Spinal cord (tissue), 10 donors: ENCODE measurements around the gene VOPP1. TPM values are rescaled to one million over a fixed set of nuclear protein-coding genes. Genes with fewer than 3 reads are reported as not detected.
"Not testable (repeated sequence)": the region's sequence is repeated elsewhere in the genome, so short reads cannot be mapped to it uniquely, and the experiment has no call there.

Experiments
- DNase-seq, 6 donors: peaks; one replicate each; pipeline versions ENCODE4 v3.0.0 to v3.0.0-alpha.2; 2013 to 2015; ENCODE audit warnings: low spot score in 6 of 6, low read depth in 4 of 6
- H3K27ac ChIP-seq: one replicate; pipeline ENCODE4 v1.5.1; 2013; ENCODE audit warnings: low read depth, low read length, control low read depth
- H3K27me3 ChIP-seq: one replicate; pipeline ENCODE4 v1.6.1; 2013; ENCODE audit warnings: low read length; ENCODE audit not compliant: control insufficient read depth, insufficient read depth
- H3K36me3 ChIP-seq: one replicate; pipeline ENCODE4 v1.6.1; 2013; ENCODE audit warnings: low read length; ENCODE audit not compliant: control insufficient read depth, insufficient read depth
- H3K4me1 ChIP-seq: one replicate; pipeline ENCODE4 v1.6.1; 2013; ENCODE audit warnings: low read length; ENCODE audit not compliant: control insufficient read depth, insufficient read depth
- H3K4me3 ChIP-seq: one replicate; pipeline ENCODE4 v1.5.1; 2013; ENCODE audit warnings: low read depth, low read length, control low read depth
- H3K9me3 ChIP-seq: one replicate; pipeline ENCODE4 v1.6.1; 2013; ENCODE audit warnings: low read length; ENCODE audit not compliant: control insufficient read depth, insufficient read depth
- WGBS: methylation state at CpG from one replicate; pipeline ENCODE4 v1.1.5; 2013; ENCODE audit warnings: missing lambda C conversion rate; ENCODE audit not compliant: insufficient coverage; 5-methylcytosine and 5-hydroxymethylcytosine counted together
- polyA plus RNA-seq, 2 donors: library from polyadenylated mRNA; unstranded; fragments of 120-200 nt; gene quantifications; one replicate each; pipeline ENCODE4 v1.2.1, GENCODE V29; 2013; ENCODE audit not compliant: insufficient read length in 2 of 2
- total RNA-seq, 2 donors: library from RNA; depleted of rRNA in 1 of 2; stranded (reverse); fragments of 120-200 nt in 1 of 2; fragments of >200 nt in 1 of 2; gene quantifications; one replicate each; pipeline versions ENCODE4 v1.2.3 to v1.2.4, GENCODE V29; 2013 to 2014
- donor health status: healthy.

Gene VOPP1
- total and polyA plus RNA-seq, 4 donors, result 59.1 to 121 (median 86.5) TPM

- Histone ChIP-seq H3K9me3 (no peaks in the 10 kb centered on the region), H3K4me3 (no peak overlapping the region), H3K4me1 (no peaks in the 10 kb centered on the region), H3K27me3 (no peaks in the 10 kb centered on the region), H3K27ac (no peak overlapping the region), H3K36me3 (no peaks in the 10 kb centered on the region)
- WGBS, result 80% methylated on average over 7 of the region's 8 CpGs
- DNase-seq, result no peak
Observed at GRCh38 chr7:55587687-55588378, 15.5 kb upstream of the VOPP1 start.

DNA sequence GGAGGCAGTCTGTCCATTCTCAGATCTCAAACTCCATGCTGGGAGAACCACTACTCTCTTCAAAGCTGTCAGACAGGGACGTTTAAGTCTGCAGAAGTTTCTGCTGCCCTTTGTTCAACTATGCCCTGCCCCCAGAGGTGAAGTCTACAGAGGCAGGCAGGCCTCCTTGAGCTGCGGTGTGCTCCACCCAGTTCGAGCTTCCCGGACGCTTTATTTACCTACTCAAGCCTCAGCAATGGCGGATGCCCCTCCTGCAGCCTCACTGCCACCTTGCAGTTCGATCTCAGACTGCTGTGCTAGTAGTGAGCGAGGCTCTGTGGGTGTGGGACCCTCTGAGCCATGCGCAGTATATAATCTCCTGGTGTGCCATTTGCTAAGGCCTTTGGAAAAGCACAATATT, 10.4 kb upstream of the VOPP1 start:
- DNase-seq, H3K9me3 ChIP-seq, H3K27ac ChIP-seq, H3K4me1 ChIP-seq, H3K27me3 ChIP-seq, H3K4me3 ChIP-seq, H3K36me3 ChIP-seq: not testable (repeated sequence)
- 94% methylated on average over 8 of the region's 9 CpGs for WGBS

DNA sequence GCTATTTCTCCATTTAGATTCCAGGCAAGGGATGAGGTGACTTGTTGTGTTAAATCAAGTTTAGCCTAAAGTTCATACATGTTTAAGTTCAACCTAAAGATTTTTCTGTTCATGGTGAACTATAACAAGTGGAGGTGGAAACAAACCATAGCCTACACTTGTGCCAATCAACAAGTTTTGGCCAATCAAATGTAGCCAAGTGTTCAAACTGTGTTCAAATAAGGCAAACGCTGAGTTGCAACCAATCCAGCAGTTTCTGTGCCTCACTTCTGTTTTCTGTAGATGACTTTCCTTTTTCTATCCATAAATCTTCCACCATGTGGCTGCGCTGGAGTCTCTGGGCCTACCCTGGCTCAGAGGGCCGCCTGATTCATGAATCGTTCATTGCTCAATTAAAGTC, 4.5 kb upstream of the VOPP1 start:
- Histone ChIP-seq H3K4me1 (peaks cover 12% of the 10 kb centered on the region), H3K27me3 (no peaks in the 10 kb centered on the region), H3K9me3 (no peaks in the 10 kb centered on the region), H3K36me3 (no peaks in the 10 kb centered on the region), H3K4me3 (no peak overlapping the region), H3K27ac (no peak overlapping the region)
- WGBS, result 90% methylated on average over 1 of the region's 4 CpGs
- DNase-seq, result no peak

DNA sequence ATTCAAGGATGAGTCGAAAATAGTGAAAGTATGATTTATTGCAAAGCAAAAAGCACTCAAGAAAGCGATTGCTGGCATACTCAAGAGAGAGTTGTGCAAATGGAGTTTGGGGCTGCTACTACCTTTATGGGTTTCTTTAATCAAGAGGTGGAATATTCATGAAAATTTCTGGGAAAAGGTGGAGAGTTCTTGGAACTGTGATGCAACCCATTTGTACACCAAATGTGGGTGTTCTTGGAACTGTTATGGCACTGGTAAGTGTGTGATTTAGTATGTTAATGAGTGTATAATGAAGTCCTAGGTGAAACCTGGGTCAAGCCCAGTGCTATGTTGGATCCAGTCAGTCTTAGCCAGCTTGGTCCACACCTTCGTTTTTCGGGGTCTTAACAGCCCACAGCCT, 3.4 kb upstream of the VOPP1 start:
- DNase-seq, result no peak
- H3K4me1 ChIP-seq, result peaks cover 13% of the 10 kb centered on the region
- 96% methylated on average over 4 of the region's 4 CpGs for WGBS
- H3K36me3 ChIP-seq, result no peaks in the 10 kb centered on the region
- no peak overlapping the region for H3K4me3 ChIP-seq
- H3K9me3 ChIP-seq, result no peaks in the 10 kb centered on the region
- no peak overlapping the region for H3K27ac ChIP-seq
- H3K27me3 ChIP-seq, result no peaks in the 10 kb centered on the region

GRCh38 chr7:55575098-55575497, 2.8 kb upstream of the VOPP1 start:
- no peak for DNase-seq
- Histone ChIP-seq H3K9me3 (no peaks in the 10 kb centered on the region), H3K36me3 (no peaks in the 10 kb centered on the region), H3K27ac (no peak overlapping the region), H3K4me3 (no peak overlapping the region), H3K4me1 (peaks cover 17% of the 10 kb centered on the region), H3K27me3 (no peaks in the 10 kb centered on the region)
- 79% methylated on average over 9 of the region's 9 CpGs for WGBS

GRCh38 chr7:55574051-55574717, 1.9 kb upstream of the VOPP1 start:
- WGBS, result no CpG with 5 or more reads among the region's 3 CpGs

GRCh38 chr7:55573234-55573900, 1.1 kb upstream of the VOPP1 start:
- no peak for DNase-seq
- H3K27ac ChIP-seq, result no peak overlapping the region
- H3K4me1 ChIP-seq, result peaks cover 24% of the 10 kb centered on the region
- H3K27me3 ChIP-seq, result no peaks in the 10 kb centered on the region
- WGBS, result 20% methylated on average over 5 of the region's 9 CpGs
- no peaks in the 10 kb centered on the region for H3K9me3 ChIP-seq
- peak overlapping the region; percentile 78 for H3K4me3 ChIP-seq
- no peaks in the 10 kb centered on the region for H3K36me3 ChIP-seq

More at GRCh38 chr7:55574051-55574717, 1.9 kb upstream of the VOPP1 start:
- Histone ChIP-seq H3K27me3 (no peaks in the 10 kb centered on the region), H3K9me3 (no peaks in the 10 kb centered on the region), H3K4me3 (no peak overlapping the region), H3K36me3 (no peaks in the 10 kb centered on the region), H3K4me1 (peaks cover 19% of the 10 kb centered on the region), H3K27ac (no peak overlapping the region)
- DNase-seq, result no peak

DNA sequence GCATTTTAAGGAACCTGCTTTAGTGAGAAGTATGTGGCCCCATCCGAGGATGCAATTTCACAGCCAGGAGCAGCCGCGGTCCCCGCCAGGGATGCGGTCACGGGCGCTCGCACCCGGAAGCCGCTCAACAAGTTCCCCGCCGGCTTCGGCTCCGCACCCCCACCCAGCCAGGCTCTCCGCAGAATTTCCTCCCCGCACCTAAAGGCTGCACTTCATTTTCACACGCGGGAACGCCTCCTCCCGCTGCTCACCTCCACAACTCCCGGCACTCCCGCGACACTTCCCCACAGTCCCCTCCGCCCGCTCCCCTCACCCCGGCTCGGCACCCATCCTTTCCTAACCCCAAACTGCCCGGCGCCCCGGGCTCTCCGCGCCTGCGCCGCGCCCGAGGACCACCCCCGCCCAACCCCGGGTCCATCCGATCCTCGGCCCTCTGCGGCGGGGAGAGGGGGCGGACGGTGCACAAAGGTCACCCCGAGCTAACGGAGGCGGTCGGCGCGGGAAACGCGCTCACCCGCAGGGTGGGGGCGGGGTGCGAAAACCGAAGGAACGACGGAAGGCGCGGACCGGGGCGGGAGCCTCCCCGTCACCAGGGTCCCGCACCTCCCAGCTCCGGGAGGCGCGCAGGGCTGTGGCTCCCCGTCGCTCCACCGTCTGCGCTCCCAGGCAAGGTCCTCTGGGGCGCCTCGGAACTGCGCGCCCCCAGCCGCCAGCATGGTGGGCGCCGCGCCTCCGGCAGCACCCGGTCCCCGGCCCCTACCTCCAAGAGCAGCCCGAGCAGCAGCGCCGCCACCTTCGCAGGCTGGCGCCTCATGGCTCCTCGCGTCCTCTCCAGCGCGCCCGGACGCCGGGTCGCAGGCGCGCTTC, 558 bp downstream of the VOPP1 start:
- peak overlapping the region; percentile 71 for H3K4me3 ChIP-seq
- WGBS, result under 1% methylated on average over 82 of the region's 97 CpGs
- DNase-seq, result peak in 2 of 6 donors; percentile 61 to 71
- H3K4me1 ChIP-seq, result peaks cover 36% of the 10 kb centered on the region
- H3K9me3 ChIP-seq, result no peaks in the 10 kb centered on the region
- H3K36me3 ChIP-seq, result no peaks in the 10 kb centered on the region
- H3K27ac ChIP-seq, result peak overlapping the region; percentile 45
- H3K27me3 ChIP-seq, result no peaks in the 10 kb centered on the region

DNA sequence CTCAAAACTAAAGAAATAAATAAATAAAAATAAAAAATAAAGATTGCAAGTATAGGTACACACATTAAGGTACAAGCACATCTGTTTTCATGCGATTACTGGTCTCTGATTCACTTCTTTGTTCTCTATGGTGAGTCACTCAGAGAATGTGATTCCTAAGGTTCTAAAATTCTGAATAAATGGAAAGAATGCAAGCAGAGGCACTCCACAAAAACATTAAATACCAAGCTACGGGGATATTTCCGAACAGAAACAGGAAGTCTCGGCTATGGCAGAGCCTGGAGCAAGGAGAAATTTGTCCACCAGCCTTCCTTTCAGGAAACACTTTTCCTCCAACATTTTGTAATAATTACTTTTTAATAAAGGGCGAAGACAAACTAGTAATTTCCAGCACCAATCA, 1.4 kb downstream of the VOPP1 start:
- Histone ChIP-seq H3K36me3 (no peaks in the 10 kb centered on the region), H3K4me3 (peak overlapping the region; percentile 71), H3K27me3 (no peaks in the 10 kb centered on the region), H3K9me3 (no peaks in the 10 kb centered on the region), H3K27ac (peak overlapping the region; percentile 45), H3K4me1 (peaks cover 36% of the 10 kb centered on the region)
- no peak for DNase-seq
- no CpG with 5 or more reads among the region's 5 CpGs for WGBS
